GM06990 (cell line): ENCODE data around the gene PLA2G6.

Experiments used
- DNase-seq: peaks from one replicate; pipeline ENCODE4 v3.0.0-alpha.2; 2011; ENCODE audit not compliant: insufficient read length; ENCODE audit errors: extremely low read depth
- H3K27me3 ChIP-seq: replicated peaks from 2 replicates; pipeline ENCODE4 v1.6.0; 2011; ENCODE audit warnings: low read length; ENCODE audit not compliant: control insufficient read depth, insufficient read depth
- H3K36me3 ChIP-seq: 2 replicates; pipeline ENCODE4 v1.5.1; 2011; ENCODE audit warnings: low read length; ENCODE audit not compliant: control insufficient read depth, insufficient read depth
- H3K4me3 ChIP-seq: replicated peaks from 2 replicates; pipeline ENCODE4 v1.5.1; 2011; ENCODE audit warnings: low read depth, mild to moderate bottlenecking, control low read depth, low read length
- TF ChIP-seq, protein P1 (sequence below): IDR thresholded peaks from 2 replicates; pipeline ENCODE4 v1.5.1; 2011; ENCODE audit warnings: low read length, control low read depth, mild to moderate bottlenecking, inconsistent platforms; ENCODE audit not compliant: insufficient read depth, poor library complexity, severe bottlenecking

PLA2G6 gene

DNA sequence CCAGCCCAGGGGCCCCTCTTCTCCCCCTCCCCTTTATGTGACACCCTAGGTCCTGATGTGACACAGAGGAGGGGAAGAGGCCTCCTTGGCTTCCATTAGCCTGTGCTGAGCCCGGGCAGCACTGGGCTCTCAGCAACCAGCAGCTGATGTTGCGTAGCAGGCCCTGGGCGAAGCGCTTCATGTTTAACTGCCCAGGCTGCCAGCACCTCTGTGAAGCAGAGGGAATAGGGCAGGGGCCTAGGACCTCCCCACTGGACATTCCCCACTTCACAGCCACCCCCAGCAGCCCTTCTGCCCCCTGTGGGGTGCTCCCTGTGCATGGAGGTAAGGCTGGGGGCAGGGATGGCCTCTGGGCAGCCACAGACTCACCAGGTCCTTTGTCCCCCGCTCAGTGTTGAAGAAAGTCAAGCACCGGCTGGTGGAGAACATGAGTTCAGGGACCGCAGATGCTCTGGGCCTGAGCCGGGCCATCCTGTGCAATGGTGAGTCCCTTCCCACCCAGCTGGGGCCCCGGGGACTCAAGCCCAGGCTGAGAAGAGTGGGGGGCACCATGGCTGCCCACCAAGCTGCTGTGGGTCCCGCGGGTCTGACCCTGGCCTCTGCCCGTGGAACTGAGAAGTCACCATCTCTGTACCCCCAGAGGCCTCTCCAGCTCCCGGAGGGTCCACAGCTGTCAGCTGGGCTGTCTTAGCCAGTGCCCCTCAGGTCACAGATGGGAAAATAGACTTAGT, 112.8 kb downstream of the PLA2G6 start:
- DNase-seq = no peak
- no peak overlapping the region for H3K4me3 ChIP-seq
- H3K27me3 ChIP-seq = no peaks in the 10 kb centered on the region
- peaks cover 24% of the 10 kb centered on the region for H3K36me3 ChIP-seq
- TF ChIP-seq, protein P1, sequence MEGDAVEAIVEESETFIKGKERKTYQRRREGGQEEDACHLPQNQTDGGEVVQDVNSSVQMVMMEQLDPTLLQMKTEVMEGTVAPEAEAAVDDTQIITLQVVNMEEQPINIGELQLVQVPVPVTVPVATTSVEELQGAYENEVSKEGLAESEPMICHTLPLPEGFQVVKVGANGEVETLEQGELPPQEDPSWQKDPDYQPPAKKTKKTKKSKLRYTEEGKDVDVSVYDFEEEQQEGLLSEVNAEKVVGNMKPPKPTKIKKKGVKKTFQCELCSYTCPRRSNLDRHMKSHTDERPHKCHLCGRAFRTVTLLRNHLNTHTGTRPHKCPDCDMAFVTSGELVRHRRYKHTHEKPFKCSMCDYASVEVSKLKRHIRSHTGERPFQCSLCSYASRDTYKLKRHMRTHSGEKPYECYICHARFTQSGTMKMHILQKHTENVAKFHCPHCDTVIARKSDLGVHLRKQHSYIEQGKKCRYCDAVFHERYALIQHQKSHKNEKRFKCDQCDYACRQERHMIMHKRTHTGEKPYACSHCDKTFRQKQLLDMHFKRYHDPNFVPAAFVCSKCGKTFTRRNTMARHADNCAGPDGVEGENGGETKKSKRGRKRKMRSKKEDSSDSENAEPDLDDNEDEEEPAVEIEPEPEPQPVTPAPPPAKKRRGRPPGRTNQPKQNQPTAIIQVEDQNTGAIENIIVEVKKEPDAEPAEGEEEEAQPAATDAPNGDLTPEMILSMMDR = no peak

- H3K27me3 ChIP-seq = no peaks in the 10 kb centered on the region
- H3K36me3 ChIP-seq = peaks cover 24% of the 10 kb centered on the region
- TF ChIP-seq, protein P1 = no peak
- no peak for DNase-seq
- no peak overlapping the region for H3K4me3 ChIP-seq
Observed at GRCh38 chr22:38067761-38068360, 113.8 kb downstream of the PLA2G6 start.

GRCh38 chr22:38067028-38067415, 114.6 kb downstream of the PLA2G6 start:
- peaks cover 22% of the 10 kb centered on the region for H3K36me3 ChIP-seq
- no peaks in the 10 kb centered on the region for H3K27me3 ChIP-seq
- DNase-seq = no peak
- TF ChIP-seq, protein P1 = no peak
- no peak overlapping the region for H3K4me3 ChIP-seq

- TF ChIP-seq, protein P1 = no peak
- DNase-seq = no peak
- Histone ChIP-seq H3K27me3 (no peaks in the 10 kb centered on the region), H3K4me3 (no peak overlapping the region), H3K36me3 (peaks cover 22% of the 10 kb centered on the region)
Observed at GRCh38 chr22:38066381-38067027, 115.1 kb downstream of the PLA2G6 start.

GRCh38 chr22:38065539-38065938, 116.1 kb downstream of the PLA2G6 start:
- Histone ChIP-seq H3K4me3 (no peak overlapping the region), H3K27me3 (no peaks in the 10 kb centered on the region), H3K36me3 (peaks cover 22% of the 10 kb centered on the region)
- no peak for DNase-seq
- TF ChIP-seq, protein P1 = no peak
